ENCODE results near the gene INSC.
"Not testable (repeated sequence)": the region's sequence is repeated elsewhere in the genome, so short reads cannot be mapped to it uniquely, and the experiment has no call there.

Gene INSC, protein sequence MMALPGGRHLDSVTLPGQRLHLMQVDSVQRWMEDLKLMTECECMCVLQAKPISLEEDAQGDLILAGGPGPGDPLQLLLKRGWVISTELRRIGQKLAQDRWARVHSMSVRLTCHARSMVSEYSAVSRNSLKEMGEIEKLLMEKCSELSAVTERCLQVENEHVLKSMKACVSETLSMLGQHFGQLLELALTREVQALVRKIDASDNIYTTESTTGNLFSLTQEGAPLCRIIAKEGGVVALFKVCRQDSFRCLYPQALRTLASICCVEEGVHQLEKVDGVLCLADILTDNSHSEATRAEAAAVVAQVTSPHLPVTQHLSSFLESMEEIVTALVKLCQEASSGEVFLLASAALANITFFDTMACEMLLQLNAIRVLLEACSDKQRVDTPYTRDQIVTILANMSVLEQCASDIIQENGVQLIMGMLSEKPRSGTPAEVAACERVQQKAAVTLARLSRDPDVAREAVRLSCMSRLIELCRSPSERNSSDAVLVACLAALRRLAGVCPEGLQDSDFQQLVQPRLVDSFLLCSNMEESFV

DNA sequence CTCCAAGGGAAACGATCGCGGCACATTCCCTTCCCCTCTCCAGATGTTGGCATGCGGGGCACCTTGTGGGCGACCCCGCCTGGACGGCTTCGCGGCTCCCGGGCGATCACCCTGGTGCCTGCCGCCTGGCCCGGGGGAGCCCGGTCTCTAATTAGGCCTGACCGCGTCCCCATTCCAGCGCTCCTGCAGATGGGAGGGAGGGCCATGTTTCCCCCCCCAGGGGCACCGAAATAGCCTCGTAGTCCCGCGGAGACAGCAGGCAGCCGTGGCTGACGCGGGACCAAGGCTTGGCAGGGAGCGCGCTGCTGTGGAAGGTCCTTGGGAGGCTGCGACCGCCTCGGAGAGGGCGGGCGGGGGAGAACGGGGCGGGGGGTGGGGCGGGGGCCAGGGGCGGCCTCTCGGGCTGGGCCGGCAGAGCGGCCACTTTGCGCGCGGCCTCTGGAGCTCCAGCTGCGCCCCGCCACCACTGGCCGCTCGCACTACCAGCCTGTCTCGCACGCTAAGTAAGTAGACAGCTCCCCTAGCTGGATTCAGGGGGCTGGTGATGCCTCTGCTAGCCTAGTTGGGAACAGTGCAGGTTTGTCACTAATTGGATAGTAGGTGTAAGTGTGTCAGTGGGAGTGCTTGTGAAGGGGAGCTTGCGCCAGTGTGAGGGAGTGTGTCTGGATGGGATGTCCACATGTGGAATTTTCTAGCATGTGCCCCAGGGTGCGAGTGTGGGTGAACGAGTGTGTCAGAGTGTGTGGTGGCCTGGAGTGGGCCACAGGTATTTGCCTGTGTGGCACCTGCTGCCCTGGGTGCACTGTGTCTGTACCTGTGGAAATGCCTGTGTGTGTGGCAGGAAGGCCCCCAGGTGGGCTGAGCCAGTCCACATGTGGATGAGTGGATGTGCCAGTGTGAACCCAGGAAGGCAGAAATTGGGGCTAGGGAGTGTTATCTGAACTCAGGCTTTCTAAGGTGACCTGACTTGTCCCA is at the start of gene INSC:
Gene INSC, plus strand, starts transcription at position 423 of the 975 bp plus-strand sequence. CDS start 34,252 bp downstream, outside the sequence.
- H3K4me3 ChIP-seq (ENCODE audit: low read depth, low read length) = peak within 1 kb of the TSS; percentile 35

- not testable (repeated sequence) for H3K4me3 ChIP-seq (ENCODE audit: low read depth, low read length)
Measured at GRCh38 chr11:15069751-15070150, 45.0 kb upstream of the INSC start.

DNA sequence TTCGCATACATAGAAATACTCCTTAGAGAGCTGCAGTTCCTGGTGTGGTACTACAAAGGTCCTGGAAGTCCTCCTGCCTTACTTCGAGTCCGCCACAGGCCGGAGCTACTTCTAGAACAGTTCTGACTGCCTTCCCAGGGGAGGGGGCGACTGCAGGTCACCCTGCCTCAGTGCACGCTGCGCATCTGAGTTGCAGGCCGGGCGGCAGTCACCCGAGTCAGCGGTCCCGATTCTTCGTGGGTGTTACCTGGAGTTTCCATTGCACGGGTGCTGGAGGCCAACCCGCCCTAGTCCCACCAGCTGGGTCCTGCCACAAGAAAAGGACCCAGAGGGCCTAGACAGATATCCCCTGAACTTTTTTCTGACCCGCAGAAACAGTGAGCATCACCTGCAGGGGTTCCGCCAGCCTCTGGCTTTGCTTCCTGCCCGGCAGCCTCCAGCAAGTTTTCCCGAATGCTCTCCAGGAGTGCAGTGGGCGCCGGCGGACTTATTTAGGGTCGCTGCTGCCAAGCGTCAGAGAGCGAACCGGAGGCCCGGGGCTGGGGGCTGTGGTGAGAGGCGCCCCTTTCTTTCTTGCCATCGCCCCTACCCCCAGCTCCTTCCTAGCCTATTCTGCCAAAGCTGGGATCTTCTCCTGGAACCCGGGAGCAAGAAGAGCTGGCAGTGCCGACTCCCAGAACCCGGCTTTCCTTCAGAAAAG is 43.0 kb upstream of the INSC start:
- H3K4me3 ChIP-seq (ENCODE audit: low read depth, low read length) = no peak overlapping the region

GRCh38 chr11:15072551-15073143 is 42.1 kb upstream of the INSC start:
- no peak overlapping the region for H3K4me3 ChIP-seq (ENCODE audit: low read depth, low read length)

GRCh38 chr11:15073361-15074205 is 41.1 kb upstream of the INSC start, which contains the start of gene CALCB:
Gene CALCB (plus strand): TSS chr11:15073593. CDS start chr11:15074719, 1,126 bp downstream.
- H3K4me3 ChIP-seq (ENCODE audit: low read depth, low read length) = peak within 1 kb of the TSS; percentile 67

DNA sequence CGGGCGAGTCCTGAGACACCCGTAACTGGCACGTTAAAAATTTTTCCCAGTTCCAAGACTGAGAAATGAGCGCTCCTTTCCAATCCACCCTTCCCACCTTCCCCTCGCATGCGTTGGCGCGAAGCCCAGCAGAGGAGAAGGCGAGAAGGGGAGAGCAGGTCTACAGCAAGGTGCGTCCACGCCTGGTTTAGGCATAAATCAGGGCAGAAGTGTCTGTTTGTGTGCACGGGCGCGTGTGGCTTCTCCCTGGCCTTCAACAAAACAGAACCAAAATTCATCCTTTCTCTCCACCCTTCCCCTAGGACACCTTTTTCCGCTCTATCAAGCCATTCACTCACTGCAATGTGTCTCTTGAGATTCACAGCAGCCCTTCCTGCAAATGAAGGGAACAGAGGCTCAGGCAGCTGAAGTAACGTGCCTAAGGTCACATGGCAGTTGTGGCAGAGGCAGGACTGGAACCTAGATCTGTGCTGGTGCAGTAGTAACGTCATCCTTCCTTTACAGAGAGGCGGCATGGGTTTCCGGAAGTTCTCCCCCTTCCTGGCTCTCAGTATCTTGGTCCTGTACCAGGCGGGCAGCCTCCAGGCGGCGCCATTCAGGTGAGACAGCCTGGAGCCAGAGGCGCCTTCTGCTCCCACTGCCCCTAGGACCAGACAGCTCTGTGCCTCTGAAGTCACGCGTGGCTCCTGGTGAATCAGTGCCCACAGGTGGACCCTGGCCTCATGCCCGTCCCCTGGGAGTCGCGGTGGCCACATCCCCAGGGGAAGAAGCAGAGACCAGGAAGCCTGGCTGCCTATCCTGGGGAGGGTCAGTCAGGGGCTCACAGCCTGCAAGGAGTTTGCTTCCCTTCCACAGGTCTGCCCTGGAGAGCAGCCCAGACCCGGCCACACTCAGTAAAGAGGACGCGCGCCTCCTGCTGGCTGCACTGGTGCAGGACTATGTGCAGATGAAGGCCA is 40.2 kb upstream of the INSC start:
- peak overlapping the region; percentile 67 for H3K4me3 ChIP-seq (ENCODE audit: low read depth, low read length)

GRCh38 chr11:15075162-15075526 is 39.6 kb upstream of the INSC start:
- no peak overlapping the region for H3K4me3 ChIP-seq (ENCODE audit: low read depth, low read length)

GRCh38 chr11:15091175-15091574 is 23.5 kb upstream of the INSC start:
- H3K4me3 ChIP-seq (ENCODE audit: low read depth, low read length) = no peak overlapping the region

GRCh38 chr11:15091625-15092024 is 23.1 kb upstream of the INSC start:
- H3K4me3 ChIP-seq (ENCODE audit: low read depth, low read length) = no peak overlapping the region

DNA sequence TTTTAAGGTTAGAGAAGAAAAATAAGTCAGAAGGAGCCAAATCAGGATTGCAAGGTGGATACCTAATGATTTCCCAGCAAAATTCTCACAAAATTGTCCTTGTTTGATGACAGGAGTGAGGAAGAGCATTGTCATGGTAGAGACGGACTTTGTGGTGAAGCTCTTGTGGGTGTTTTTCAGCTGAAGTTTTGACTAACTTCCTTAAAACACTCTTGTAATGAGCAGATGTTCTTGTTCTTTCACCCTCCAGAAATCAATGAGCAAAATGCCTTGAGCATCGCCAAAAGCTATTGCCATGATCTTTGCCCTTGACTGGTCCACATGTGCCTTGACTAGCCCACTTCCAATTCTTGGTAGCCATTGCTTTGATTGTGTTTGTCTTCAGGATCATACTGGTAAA is 21.3 kb upstream of the INSC start:
- no peak overlapping the region for H3K4me3 ChIP-seq (ENCODE audit: low read depth, low read length)

GRCh38 chr11:15095736-15096228 is 18.9 kb upstream of the INSC start:
- no peak overlapping the region for H3K4me3 ChIP-seq (ENCODE audit: low read depth, low read length)

GRCh38 chr11:15097411-15097810 is 17.3 kb upstream of the INSC start:
- no peak overlapping the region for H3K4me3 ChIP-seq (ENCODE audit: low read depth, low read length)

- H3K4me3 ChIP-seq (ENCODE audit: low read depth, low read length) = no peak overlapping the region
Measured at GRCh38 chr11:15099267-15099666, 15.5 kb upstream of the INSC start.

- no peak overlapping the region for H3K4me3 ChIP-seq (ENCODE audit: low read depth, low read length)
Measured at GRCh38 chr11:15101072-15101709, 13.5 kb upstream of the INSC start.

DNA sequence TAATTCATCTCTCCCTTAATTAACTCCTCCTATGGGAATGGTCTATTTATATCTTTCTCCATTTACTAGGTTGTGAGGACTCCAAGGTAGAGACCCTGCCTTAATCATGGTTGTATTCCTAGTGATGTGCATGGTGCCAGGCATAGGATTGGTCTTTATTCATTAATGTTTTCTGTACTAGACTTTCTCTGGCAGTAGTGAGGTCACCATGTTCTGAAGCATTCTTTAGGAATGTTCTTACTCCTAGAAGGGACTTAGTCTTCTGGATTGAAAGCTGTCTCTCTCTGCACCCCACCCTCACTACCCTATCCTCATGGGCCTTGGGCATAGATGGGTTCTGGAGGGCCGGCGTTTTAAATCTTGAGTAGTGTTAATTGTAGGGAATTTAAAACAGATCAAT is 10.6 kb upstream of the INSC start:
- H3K4me3 ChIP-seq (ENCODE audit: low read depth, low read length) = no peak overlapping the region

DNA sequence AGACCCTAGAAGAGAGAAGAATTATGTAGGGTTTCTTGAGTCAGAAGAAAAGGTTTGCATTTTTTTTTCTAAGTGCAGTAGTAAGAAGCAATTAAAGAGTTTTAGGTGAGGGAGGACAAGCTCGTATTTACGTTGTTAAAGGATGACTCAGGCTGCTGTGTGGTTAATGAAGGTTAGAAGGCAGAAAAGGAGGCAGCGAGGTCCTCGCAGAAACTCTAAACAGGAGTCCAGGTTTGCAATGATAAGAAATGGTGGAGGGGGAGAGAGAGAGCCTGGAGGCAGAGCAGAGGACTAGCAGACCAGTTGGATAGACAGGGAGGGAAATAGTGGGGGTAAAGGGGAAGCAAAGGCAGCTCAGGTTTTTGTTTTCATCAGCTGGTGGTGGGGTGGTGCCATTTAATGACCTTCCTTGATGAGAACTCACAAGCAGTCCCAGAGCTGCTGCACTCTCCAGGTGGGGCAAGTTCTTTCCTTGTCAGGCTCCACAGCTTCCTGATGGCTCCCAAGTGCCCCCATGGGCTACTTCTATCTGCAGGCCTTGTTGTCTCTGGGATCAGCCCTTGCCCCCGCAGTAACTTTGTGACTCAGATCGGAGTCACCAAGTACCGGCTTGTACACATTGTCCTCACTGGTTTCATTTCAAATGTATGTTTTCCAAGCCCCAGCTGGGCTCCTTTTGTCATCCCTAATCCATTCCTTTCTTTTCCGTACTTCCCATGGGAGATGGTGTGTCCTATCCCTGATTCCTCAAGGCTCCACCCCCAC is 8.3 kb upstream of the INSC start:
- no peak overlapping the region for H3K4me3 ChIP-seq (ENCODE audit: low read depth, low read length)

Measured in iPS-11a (cell line).